Thyroid gland (tissue), 4 donors: ENCODE measurements around the gene PITHD1. TPM values are rescaled to one million over a fixed set of nuclear protein-coding genes. Genes with fewer than 3 reads are reported as not detected.

Experiments
- DNase-seq, 2 donors: peaks; one replicate each; pipeline ENCODE4 v3.0.0-alpha.2; 2019
- H3K27ac ChIP-seq, 3 donors: fragments of 200-600 bp; sonication (generic); 1 replicate in 2 of 3; 2 replicates in 1 of 3; pipeline ENCODE4 v1.5.1; 2016 to 2019; ENCODE audit warnings: mild to moderate bottlenecking in 1 of 3, moderate library complexity in 1 of 3
- H3K27me3 ChIP-seq: fragments of 200-600 bp; sonication (generic); one replicate; pipeline ENCODE4 v1.5.1; 2019
- H3K36me3 ChIP-seq, 2 donors: fragments of 200-600 bp; sonication (generic); one replicate each; pipeline ENCODE4 v1.5.1; 2016 to 2019
- H3K4me1 ChIP-seq, 2 donors: fragments of 200-600 bp; sonication (generic); one replicate each; pipeline ENCODE4 v1.5.1; 2017 to 2019
- H3K4me3 ChIP-seq, 3 donors: fragments of 200-600 bp; sonication (generic); replicated peaks in 1 of 3; 1 replicate in 2 of 3; 2 replicates in 1 of 3; pipeline ENCODE4 v1.5.1; 2016; ENCODE audit warnings: mild to moderate bottlenecking in 1 of 3
- H3K9me3 ChIP-seq: fragments of 200-600 bp; sonication (generic); one replicate; pipeline ENCODE4 v1.5.1; 2017
- POLR2A ChIP-seq, 2 donors: fragments of 450-650 bp; IDR thresholded peaks; one replicate each; pipeline ENCODE4 v1.6.1; 2017; ENCODE audit warnings: antibody characterized with exemption in 2 of 2, mild to moderate bottlenecking in 2 of 2, moderate library complexity in 1 of 2
- WGBS, 2 donors: methylation state at CpG; one replicate each; pipeline ENCODE4 v1.1.5; 2017; 5-methylcytosine and 5-hydroxymethylcytosine counted together
- intact Hi-C: fragments of 100-400 bp; cut with DNase I; formaldehyde crosslinking; loops from one replicate; pipeline ENCODE4 v1.15.1; 2023
- total RNA-seq, 4 donors: library from RNA; depleted of rRNA; stranded (reverse); fragments of >200 nt; gene quantifications; one replicate each; pipeline ENCODE4 v1.2.3, GENCODE V29; 2016
- TF ChIP-seq, protein P1 (sequence below), 6 experiments: fragments of 200-600 bp in 3 of 6; fragments of 450-650 bp in 3 of 6; sonication (generic) in 3 of 6; IDR thresholded peaks; one replicate each; pipeline ENCODE4 v1.5.1; 2016 to 2019; ENCODE audit warnings: antibody characterized with exemption in 6 of 6, mild to moderate bottlenecking in 2 of 6, inconsistent platforms in 1 of 6, moderate library complexity in 1 of 6

The PITHD1 gene
- total RNA-seq, 4 donors from 2014 or later = 55.3 to 75.8 (median 60.0) TPM

- 29 to 37% methylated on average over 7 to 11 of the region's 28 CpGs for WGBS, 2 donors
Measured at GRCh38 chr1:23742670-23743286, 35.4 kb upstream of the PITHD1 start.

DNA sequence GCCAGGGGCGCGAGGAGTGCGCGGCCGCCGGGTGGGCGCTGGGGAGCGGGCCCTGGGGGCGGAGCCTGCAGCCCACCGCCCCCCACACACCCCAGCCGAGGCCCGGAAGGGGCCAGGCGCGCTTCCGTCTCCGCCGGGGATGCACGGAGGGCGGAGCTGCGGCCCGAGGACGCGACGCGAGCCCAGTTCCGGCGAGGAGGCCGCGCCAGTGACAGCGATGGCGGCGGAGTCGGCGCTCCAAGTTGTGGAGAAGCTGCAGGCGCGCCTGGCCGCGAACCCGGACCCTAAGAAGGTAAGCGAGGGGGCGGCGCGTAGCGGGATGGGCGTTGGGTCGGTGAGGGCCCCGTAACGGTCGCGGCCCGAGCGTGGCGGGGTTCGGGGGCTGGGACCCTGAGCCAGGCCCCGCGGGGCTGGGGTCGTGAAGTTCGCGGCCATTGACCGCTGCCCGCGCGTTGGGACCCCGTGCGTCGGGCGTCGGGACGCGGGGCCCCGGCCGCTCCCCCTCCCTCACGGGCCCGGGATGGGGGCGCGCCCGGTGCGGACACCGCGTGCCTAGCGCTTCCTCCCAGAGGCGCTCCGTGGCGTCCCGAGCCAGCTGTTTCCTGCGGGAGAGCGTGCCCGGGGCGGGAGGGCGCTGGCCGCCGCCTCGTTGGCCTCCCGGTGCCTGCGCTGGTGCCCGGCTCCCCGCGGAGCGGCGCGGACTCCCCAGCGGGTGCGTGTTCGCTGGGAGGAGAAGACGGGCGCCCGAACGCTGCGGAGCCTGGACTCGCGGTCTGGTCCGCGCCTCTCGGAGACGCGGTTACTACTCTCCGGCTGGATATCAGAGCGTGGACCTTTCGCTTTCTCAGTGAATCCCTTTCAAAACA is 34.7 kb upstream of the PITHD1 start, which contains the start of gene ELOA:
Gene ELOA (plus strand): TSS at position 185 of the 866 bp plus-strand sequence. CDS start 33 bp downstream, at position 218.
- DNase-seq = peak; percentile 75 to 80
- peaks cover 0 to 3% of the 10 kb centered on the region in 2 donors for H3K36me3 ChIP-seq
- intact Hi-C loops = loop anchor here (10.0 kb wide), 1 partner anchor 49 kb away; the partner anchor contains the start of gene RPL11
- peak within 1 kb of the TSS; percentile 88 to 90 (median 88) for H3K27ac ChIP-seq
- WGBS, 2 donors = 0 to 1% methylated on average over 15 of the region's 119 CpGs
- H3K4me3 ChIP-seq = peak within 1 kb of the TSS; percentile 70 to 98 (median 96)
- peaks cover 15 to 33% of the 10 kb centered on the region in 2 donors for H3K4me1 ChIP-seq
- no peaks in the 10 kb centered on the region for H3K9me3 ChIP-seq
- TF ChIP-seq, protein P1, sequence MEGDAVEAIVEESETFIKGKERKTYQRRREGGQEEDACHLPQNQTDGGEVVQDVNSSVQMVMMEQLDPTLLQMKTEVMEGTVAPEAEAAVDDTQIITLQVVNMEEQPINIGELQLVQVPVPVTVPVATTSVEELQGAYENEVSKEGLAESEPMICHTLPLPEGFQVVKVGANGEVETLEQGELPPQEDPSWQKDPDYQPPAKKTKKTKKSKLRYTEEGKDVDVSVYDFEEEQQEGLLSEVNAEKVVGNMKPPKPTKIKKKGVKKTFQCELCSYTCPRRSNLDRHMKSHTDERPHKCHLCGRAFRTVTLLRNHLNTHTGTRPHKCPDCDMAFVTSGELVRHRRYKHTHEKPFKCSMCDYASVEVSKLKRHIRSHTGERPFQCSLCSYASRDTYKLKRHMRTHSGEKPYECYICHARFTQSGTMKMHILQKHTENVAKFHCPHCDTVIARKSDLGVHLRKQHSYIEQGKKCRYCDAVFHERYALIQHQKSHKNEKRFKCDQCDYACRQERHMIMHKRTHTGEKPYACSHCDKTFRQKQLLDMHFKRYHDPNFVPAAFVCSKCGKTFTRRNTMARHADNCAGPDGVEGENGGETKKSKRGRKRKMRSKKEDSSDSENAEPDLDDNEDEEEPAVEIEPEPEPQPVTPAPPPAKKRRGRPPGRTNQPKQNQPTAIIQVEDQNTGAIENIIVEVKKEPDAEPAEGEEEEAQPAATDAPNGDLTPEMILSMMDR (IDR thresholded peaks at IDR 0.05) = no peak
- peak; percentile 41 to 92 for TF ChIP-seq POLR2A (IDR thresholded peaks at IDR 0.05)
- no peaks in the 10 kb centered on the region for H3K27me3 ChIP-seq

More at GRCh38 chr1:23742670-23743286, 35.4 kb upstream of the PITHD1 start:
- H3K4me3 ChIP-seq = peak overlapping the region; percentile 70 to 98 (median 96)
- H3K9me3 ChIP-seq = no peaks in the 10 kb centered on the region
- TF ChIP-seq, protein P1 (IDR thresholded peaks at IDR 0.05) = no peak
- no peak for TF ChIP-seq POLR2A (IDR thresholded peaks at IDR 0.05)
- H3K36me3 ChIP-seq = peaks cover 0 to 3% of the 10 kb centered on the region in 2 donors
- peak in 1 of 2 donors; percentile 13 for DNase-seq
- peaks cover 15 to 32% of the 10 kb centered on the region in 2 donors for H3K4me1 ChIP-seq
- H3K27ac ChIP-seq = peak overlapping the region; percentile 88 to 90 (median 88)
- no peaks in the 10 kb centered on the region for H3K27me3 ChIP-seq
- intact Hi-C loops = loop anchor here (10.0 kb wide), 1 partner anchor 48 kb away; the partner anchor contains the start of gene RPL11

DNA sequence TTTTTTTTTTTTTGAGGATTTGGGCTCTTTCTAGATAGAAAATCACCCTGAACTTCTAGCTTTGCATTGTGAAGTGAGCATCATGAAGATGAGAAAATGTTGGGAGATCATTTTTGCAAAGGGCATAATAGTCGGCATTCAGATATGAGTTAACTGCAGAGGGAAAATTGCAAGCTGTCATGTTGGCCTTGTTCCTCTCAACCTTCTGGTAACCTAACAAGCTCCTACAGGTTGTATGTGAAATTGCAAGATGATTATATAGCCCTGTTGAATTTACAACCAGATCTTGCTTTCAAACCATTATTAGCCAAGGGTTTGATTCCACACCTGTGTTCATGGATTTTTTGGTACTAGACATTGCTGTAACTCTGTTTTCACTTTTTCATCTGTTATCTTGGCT is 32.7 kb upstream of the PITHD1 start:
- intact Hi-C loops = loop anchor here (10.0 kb wide), 1 partner anchor 51 kb away; the partner anchor contains the start of gene RPL11
- no peak for DNase-seq
- WGBS, 2 donors = 74 to 86% methylated on average over 1 of the region's 1 CpG
- no peaks in the 10 kb centered on the region for H3K27me3 ChIP-seq
- no peaks in the 10 kb centered on the region for H3K9me3 ChIP-seq
- H3K4me3 ChIP-seq = no peak overlapping the region
- H3K4me1 ChIP-seq = peaks cover 15 to 33% of the 10 kb centered on the region in 2 donors
- H3K36me3 ChIP-seq = peaks cover 0 to 6% of the 10 kb centered on the region in 2 donors
- H3K27ac ChIP-seq = no peak overlapping the region
- TF ChIP-seq POLR2A (IDR thresholded peaks at IDR 0.05) = no peak
- TF ChIP-seq, protein P1 (IDR thresholded peaks at IDR 0.05) = peak in 2 of 6 experiments; percentile 12 to 17

GRCh38 chr1:23748016-23748415 is 30.2 kb upstream of the PITHD1 start:
- 76 to 80% methylated on average over 3 of the region's 3 CpGs for WGBS, 2 donors
- Histone ChIP-seq H3K36me3 (peaks cover 21 to 30% of the 10 kb centered on the region in 2 donors), H3K4me3 (no peak overlapping the region), H3K9me3 (no peaks in the 10 kb centered on the region), H3K27me3 (no peaks in the 10 kb centered on the region), H3K4me1 (peaks cover 34 to 53% of the 10 kb centered on the region in 2 donors), H3K27ac (no peak overlapping the region)
- TF ChIP-seq, protein P1 (IDR thresholded peaks at IDR 0.05) = no peak
- no peak for TF ChIP-seq POLR2A (IDR thresholded peaks at IDR 0.05)
- DNase-seq = no peak
- intact Hi-C loops = loop anchor here (10.0 kb wide), 1 partner anchor 53 kb away; the partner anchor contains the start of gene RPL11
